Measurements from ENCODE around the gene DLX2. TPM values are rescaled to one million over a fixed set of nuclear protein-coding genes. Genes with fewer than 3 reads are reported as not detected.

The DLX2 gene
- total RNA-seq, 1 donor from 2014 or later: 0.67 TPM

GRCh38 chr2:172056293-172056692, 46.4 kb downstream of the DLX2 start:
- DNase-seq (ENCODE audit: low read depth): no peak

- no peak for DNase-seq (ENCODE audit: low read depth)
These were observed 49.2 kb downstream of the DLX2 start for GRCh38 chr2:172053486-172053885.

GRCh38 chr2:172052000-172052983, 50.4 kb downstream of the DLX2 start:
- DNase-seq (ENCODE audit: low read depth): no peak

- no peak for DNase-seq (ENCODE audit: low read depth)
These were observed 52.1 kb downstream of the DLX2 start for GRCh38 chr2:172050479-172051125.

GRCh38 chr2:172049567-172050120, 53.1 kb downstream of the DLX2 start:
- no peak for DNase-seq (ENCODE audit: low read depth)

Other genes starting within 250 kb of the DLX2 start
- gene SLC25A12, start 208.7 kb downstream of the DLX2 start, total RNA-seq: 25.3 and 32.3 TPM in 2 replicates
- gene HAT1, start 180.4 kb downstream of the DLX2 start, total RNA-seq: 50.2 and 52.2 TPM in 2 replicates
- 11.0 and 13.0 TPM in 2 replicates for gene METAP1D, start 102.9 kb downstream of the DLX2 start, total RNA-seq
- 0.78 and 0.94 TPM in 2 replicates for gene DLX1, start 17.4 kb downstream of the DLX2 start, total RNA-seq